GM23338 (cell line): Measurements from ENCODE around the gene POU2F3. TPM values are rescaled to one million over a fixed set of nuclear protein-coding genes. Genes with fewer than 3 reads are reported as not detected.

Source experiments
- ATAC-seq: fragments of 200-7000 bp; cut with Tn5 transposase; 3 replicates; pipeline ENCODE4 v1.9.1; 2020
- DNase-seq: peaks from one replicate; pipeline ENCODE4 v3.0.0-alpha.2; 2015; ENCODE audit warnings: low spot score
- H2AFZ ChIP-seq: fragments of 200-600 bp; sonication (generic); 2 replicates; pipeline ENCODE4 v1.8.0; 2016; ENCODE audit warnings: antibody characterized with exemption, mild to moderate bottlenecking, moderate library complexity
- H3F3A ChIP-seq: fragments of 200-600 bp; sonication (generic); replicated peaks from 2 replicates; pipeline ENCODE4 v1.8.0; 2017; ENCODE audit warnings: antibody characterized with exemption, mixed run types, low read depth
- H3K27ac ChIP-seq: fragments of 200-600 bp; sonication (generic); 2 replicates; pipeline ENCODE4 v1.6.1; 2016; ENCODE audit warnings: low read depth
- H3K27me3 ChIP-seq: fragments of 200-600 bp; sonication (generic); 2 replicates; pipeline ENCODE4 v1.8.0; 2016; ENCODE audit warnings: mild to moderate bottlenecking, mixed run types, moderate library complexity; ENCODE audit not compliant: insufficient read depth
- H3K36me3 ChIP-seq: fragments of 200-600 bp; sonication (generic); 2 replicates; pipeline ENCODE4 v1.8.0; 2016; ENCODE audit warnings: mild to moderate bottlenecking; ENCODE audit not compliant: insufficient read depth
- H3K4me1 ChIP-seq: fragments of 200-600 bp; sonication (generic); 2 replicates; pipeline ENCODE4 v1.8.0; 2016; ENCODE audit warnings: mild to moderate bottlenecking, moderate library complexity; ENCODE audit not compliant: insufficient read depth
- H3K4me2 ChIP-seq: fragments of 200-600 bp; sonication (generic); 2 replicates; pipeline ENCODE4 v1.7.1; 2017; ENCODE audit warnings: mixed run types
- H3K4me3 ChIP-seq: fragments of 200-600 bp; sonication (generic); 2 replicates; pipeline ENCODE4 v1.6.1; 2016; ENCODE audit warnings: mixed run types
- H3K79me2 ChIP-seq: fragments of 200-600 bp; sonication (generic); replicated peaks from 2 replicates; pipeline ENCODE4 v1.8.0; 2017; ENCODE audit warnings: mild to moderate bottlenecking; ENCODE audit not compliant: insufficient read depth
- H3K9me2 ChIP-seq: fragments of 200-600 bp; sonication (generic); 2 replicates; pipeline ENCODE4 v1.8.0; 2017; ENCODE audit not compliant: insufficient read depth
- H4K20me1 ChIP-seq: fragments of 200-600 bp; sonication (generic); replicated peaks from 2 replicates; pipeline ENCODE4 v1.8.0; 2017; ENCODE audit warnings: mild to moderate bottlenecking; ENCODE audit not compliant: insufficient read depth
- H3K27ac Mint-ChIP-seq: 2 replicates; pipeline ENCODE4 v1.8.0; 2020; ENCODE audit warnings: inconsistent platforms, mild to moderate bottlenecking, moderate library complexity, mixed read lengths
- H3K27me3 Mint-ChIP-seq: 3 replicates; pipeline ENCODE4 v1.8.0; 2022; ENCODE audit warnings: low read depth, mild to moderate bottlenecking, moderate library complexity, mixed read lengths, inconsistent platforms; ENCODE audit not compliant: insufficient read depth, poor library complexity
- H3K36me3 Mint-ChIP-seq: 3 replicates; pipeline ENCODE4 v1.8.0; 2021; ENCODE audit warnings: low read depth, mild to moderate bottlenecking, inconsistent platforms, moderate library complexity, mixed read lengths
- H3K4me1 Mint-ChIP-seq: 3 replicates; pipeline ENCODE4 v1.8.0; 2020; ENCODE audit warnings: mild to moderate bottlenecking, inconsistent platforms, mixed read lengths
- H3K4me3 Mint-ChIP-seq: 3 replicates; pipeline ENCODE4 v1.8.0; 2021; ENCODE audit warnings: moderate library complexity, mild to moderate bottlenecking, inconsistent platforms, mixed read lengths
- H3K9me3 Mint-ChIP-seq: 3 replicates; pipeline ENCODE4 v1.8.0; 2020; ENCODE audit warnings: moderate library complexity, mild to moderate bottlenecking, inconsistent platforms, mixed read lengths
- CREB1 ChIP-seq: fragments of 250-450 bp; sonication (Bioruptor Pico); IDR thresholded peaks from 2 replicates; pipeline ENCODE4 v1.5.0; 2020; ENCODE audit warnings: low read depth, mild to moderate bottlenecking, moderate library complexity
- EZH2 ChIP-seq: fragments of 200-600 bp; sonication (generic); IDR thresholded peaks from one replicate; pipeline ENCODE4 v1.8.0; 2017; ENCODE audit warnings: antibody characterized with exemption, mild to moderate bottlenecking, low read depth; ENCODE audit not compliant: unreplicated experiment
- EZH2phosphoT487 ChIP-seq: fragments of 200-600 bp; sonication (generic); IDR thresholded peaks from one replicate; pipeline ENCODE4 v1.8.1; 2018; ENCODE audit warnings: antibody characterized with exemption; ENCODE audit not compliant: unreplicated experiment
- JUNB ChIP-seq: IDR thresholded peaks from one replicate; pipeline ENCODE4 v1.6.1; 2016; ENCODE audit warnings: antibody characterized with exemption; ENCODE audit not compliant: unreplicated experiment
- NANOG ChIP-seq: IDR thresholded peaks from 2 replicates; pipeline ENCODE4 v1.6.1; 2016; ENCODE audit warnings: antibody characterized with exemption, borderline replicate concordance
- POLR2AphosphoS5 ChIP-seq: IDR thresholded peaks from 2 replicates; pipeline ENCODE4 v1.6.1; 2016; ENCODE audit warnings: antibody characterized with exemption, low read depth
- ZNF114 ChIP-seq: fragments of 250-450 bp; sonication (Bioruptor Pico); IDR thresholded peaks from 2 replicates; pipeline ENCODE4 v1.5.0; 2020; ENCODE audit warnings: mild to moderate bottlenecking, moderate library complexity
- ZNF462 ChIP-seq: fragments of 250-450 bp; sonication (Bioruptor Pico); IDR thresholded peaks from 2 replicates; pipeline ENCODE4 v1.5.0; 2020; ENCODE audit warnings: mild to moderate bottlenecking, moderate library complexity
- polyA plus RNA-seq: library from polyadenylated mRNA; unstranded; fragments of >200 nt; fragmentation: Nextera tagmentation; extraction: Ambion mirVana; gene quantifications from 2 replicates; pipeline ENCODE4 v1.2.1, GENCODE V29; 2016
- total RNA-seq: library from RNA; depleted of rRNA; stranded (reverse); fragments of >200 nt; shearing (Covaris generic); gene quantifications from 2 replicates; pipeline ENCODE4 v1.2.3, GENCODE V29; 2014
- TF ChIP-seq, protein P1 (sequence below): IDR thresholded peaks from 2 replicates; pipeline ENCODE4 v1.6.1; 2016; ENCODE audit warnings: antibody characterized with exemption
- TF ChIP-seq, protein P2 (sequence below): IDR thresholded peaks from one replicate; pipeline ENCODE4 v1.6.1; 2018; ENCODE audit warnings: antibody characterized with exemption; ENCODE audit not compliant: unreplicated experiment

Gene POU2F3
- total and polyA plus RNA-seq, 2 experiments from 2014 or later = 0.45 to 0.79 TPM

- Histone ChIP-seq H3K9me2 (no peaks in the 10 kb centered on the region), H3K79me2 (peaks cover 98% of the 10 kb centered on the region), H4K20me1 (0 out of 2 replicates have a peak, but pooled peaks cover 11% of the 10 kb centered on the region), H3K4me2 (no peak overlapping the region), H3K27me3 (no peaks in the 10 kb centered on the region), H3K4me3 (no peak overlapping the region), H3K36me3 (no peaks in the 10 kb centered on the region), H3F3A (no peaks in the 10 kb centered on the region), H2AFZ (no peak overlapping the region), H3K4me1 (peaks cover 18% of the 10 kb centered on the region; the same call in 1 of the 2 replicates), H3K27ac (no peak overlapping the region)
- no peaks in the 10 kb centered on the region for H3K27me3 Mint-ChIP-seq
- DNase-seq = no peak
- no peaks in the 10 kb centered on the region for H3K36me3 Mint-ChIP-seq
- H3K4me3 Mint-ChIP-seq = no peak overlapping the region
- no peak for ATAC-seq
- H3K9me3 Mint-ChIP-seq = no peaks in the 10 kb centered on the region
- peak overlapping the region; percentile 6; the same call in 1 of the 2 replicates for H3K27ac Mint-ChIP-seq
- H3K4me1 Mint-ChIP-seq = peaks cover 29% of the 10 kb centered on the region
- TF ChIP-seq JUNB (no peak), NANOG (no peak), POLR2AphosphoS5 (no peak), ZNF114 (CRISPR knock-in tag) (no peak), EZH2phosphoT487 (no peak), ZNF462 (CRISPR knock-in tag) (no peak), CREB1 (CRISPR knock-in tag) (no peak), EZH2 (no peak)
- TF ChIP-seq, protein P1, sequence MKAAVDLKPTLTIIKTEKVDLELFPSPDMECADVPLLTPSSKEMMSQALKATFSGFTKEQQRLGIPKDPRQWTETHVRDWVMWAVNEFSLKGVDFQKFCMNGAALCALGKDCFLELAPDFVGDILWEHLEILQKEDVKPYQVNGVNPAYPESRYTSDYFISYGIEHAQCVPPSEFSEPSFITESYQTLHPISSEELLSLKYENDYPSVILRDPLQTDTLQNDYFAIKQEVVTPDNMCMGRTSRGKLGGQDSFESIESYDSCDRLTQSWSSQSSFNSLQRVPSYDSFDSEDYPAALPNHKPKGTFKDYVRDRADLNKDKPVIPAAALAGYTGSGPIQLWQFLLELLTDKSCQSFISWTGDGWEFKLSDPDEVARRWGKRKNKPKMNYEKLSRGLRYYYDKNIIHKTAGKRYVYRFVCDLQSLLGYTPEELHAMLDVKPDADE = no peak
- TF ChIP-seq, protein P2, sequence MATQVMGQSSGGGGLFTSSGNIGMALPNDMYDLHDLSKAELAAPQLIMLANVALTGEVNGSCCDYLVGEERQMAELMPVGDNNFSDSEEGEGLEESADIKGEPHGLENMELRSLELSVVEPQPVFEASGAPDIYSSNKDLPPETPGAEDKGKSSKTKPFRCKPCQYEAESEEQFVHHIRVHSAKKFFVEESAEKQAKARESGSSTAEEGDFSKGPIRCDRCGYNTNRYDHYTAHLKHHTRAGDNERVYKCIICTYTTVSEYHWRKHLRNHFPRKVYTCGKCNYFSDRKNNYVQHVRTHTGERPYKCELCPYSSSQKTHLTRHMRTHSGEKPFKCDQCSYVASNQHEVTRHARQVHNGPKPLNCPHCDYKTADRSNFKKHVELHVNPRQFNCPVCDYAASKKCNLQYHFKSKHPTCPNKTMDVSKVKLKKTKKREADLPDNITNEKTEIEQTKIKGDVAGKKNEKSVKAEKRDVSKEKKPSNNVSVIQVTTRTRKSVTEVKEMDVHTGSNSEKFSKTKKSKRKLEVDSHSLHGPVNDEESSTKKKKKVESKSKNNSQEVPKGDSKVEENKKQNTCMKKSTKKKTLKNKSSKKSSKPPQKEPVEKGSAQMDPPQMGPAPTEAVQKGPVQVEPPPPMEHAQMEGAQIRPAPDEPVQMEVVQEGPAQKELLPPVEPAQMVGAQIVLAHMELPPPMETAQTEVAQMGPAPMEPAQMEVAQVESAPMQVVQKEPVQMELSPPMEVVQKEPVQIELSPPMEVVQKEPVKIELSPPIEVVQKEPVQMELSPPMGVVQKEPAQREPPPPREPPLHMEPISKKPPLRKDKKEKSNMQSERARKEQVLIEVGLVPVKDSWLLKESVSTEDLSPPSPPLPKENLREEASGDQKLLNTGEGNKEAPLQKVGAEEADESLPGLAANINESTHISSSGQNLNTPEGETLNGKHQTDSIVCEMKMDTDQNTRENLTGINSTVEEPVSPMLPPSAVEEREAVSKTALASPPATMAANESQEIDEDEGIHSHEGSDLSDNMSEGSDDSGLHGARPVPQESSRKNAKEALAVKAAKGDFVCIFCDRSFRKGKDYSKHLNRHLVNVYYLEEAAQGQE = no peak
These were observed 104.5 kb downstream of the POU2F3 start for GRCh38 chr11:120344302-120345004.
